HepG2 (cell line): ENCODE results near the gene SRP9. TPM values are rescaled to one million over a fixed set of nuclear protein-coding genes. Genes with fewer than 3 reads are reported as not detected.

Source experiments
- ERF ChIP-seq: IDR thresholded peaks from 2 replicates; pipeline ENCODE4 v1.6.1; 2018; ENCODE audit warnings: missing biosample characterization, missing genetic modification reagents
- FIP1L1 ChIP-seq: fragments of 200-400 bp; formaldehyde crosslinking; IDR thresholded peaks from 2 replicates; pipeline ENCODE4 v1.6.1; 2018; ENCODE audit warnings: low read depth, mild to moderate bottlenecking, low read length, moderate library complexity, borderline replicate concordance; ENCODE audit not compliant: insufficient read depth
- GZF1 ChIP-seq: sonication (generic); formaldehyde crosslinking; IDR thresholded peaks from 2 replicates; pipeline ENCODE4 v1.5.1; 2020; ENCODE audit warnings: mild to moderate bottlenecking, missing genetic modification reagents
- HOXA5 ChIP-seq: sonication (generic); formaldehyde crosslinking; IDR thresholded peaks from 2 replicates; pipeline ENCODE4 v1.4.0; 2020; ENCODE audit warnings: missing genetic modification reagents
- KMT2A ChIP-seq: sonication (generic); formaldehyde crosslinking; IDR thresholded peaks from 2 replicates; pipeline ENCODE4 v1.4.0; 2020; ENCODE audit warnings: missing genetic modification reagents
- NFIC ChIP-seq: IDR thresholded peaks from 2 replicates; pipeline ENCODE4 v1.6.1; 2012; ENCODE audit warnings: mild to moderate bottlenecking, low read length, inconsistent platforms
- PHF5A ChIP-seq: IDR thresholded peaks from one replicate; pipeline ENCODE4 v1.6.1; 2018; ENCODE audit warnings: low read depth, missing genetic modification reagents; ENCODE audit not compliant: unreplicated experiment
- RARA ChIP-seq: IDR thresholded peaks from 2 replicates; pipeline ENCODE4 v1.6.1; 2016; ENCODE audit warnings: missing genetic modification reagents, missing compliant biosample characterization
- RBM39 ChIP-seq: fragments of 200-400 bp; formaldehyde crosslinking; IDR thresholded peaks from one replicate; pipeline ENCODE4 v1.6.1; 2018; ENCODE audit warnings: antibody characterized with exemption, mild to moderate bottlenecking, low read depth, low read length; ENCODE audit not compliant: poor library complexity, severe bottlenecking
- RFXAP ChIP-seq: sonication (generic); formaldehyde crosslinking; IDR thresholded peaks from 2 replicates; pipeline ENCODE4 v1.4.0; 2020; ENCODE audit warnings: missing genetic modification reagents, borderline replicate concordance
- SMC3 ChIP-seq: IDR thresholded peaks from 2 replicates; pipeline ENCODE4 v1.6.1; 2011; ENCODE audit warnings: low read length, improper control_type of control experiment
- TCF12 ChIP-seq, 2 experiments: fragments of 450-650 bp in 1 of 2; sonication (generic) in 1 of 2; formaldehyde crosslinking in 1 of 2; IDR thresholded peaks; 2 replicates each; pipeline versions ENCODE4 v1.6.1 to v1.8.0; 2017 to 2022; ENCODE audit warnings: antibody characterized with exemption in 1 of 2, mild to moderate bottlenecking in 1 of 2, missing genetic modification reagents in 1 of 2, moderate library complexity in 1 of 2
- WIZ ChIP-seq: sonication (generic); formaldehyde crosslinking; IDR thresholded peaks from 2 replicates; pipeline ENCODE4 v1.5.1; 2020; ENCODE audit warnings: mild to moderate bottlenecking, missing genetic modification reagents
- ZBTB38 ChIP-seq: sonication (generic); formaldehyde crosslinking; IDR thresholded peaks from 2 replicates; pipeline ENCODE4 v1.5.1; 2020; ENCODE audit warnings: mild to moderate bottlenecking, missing genetic modification reagents
- ZNF619 ChIP-seq: sonication (generic); formaldehyde crosslinking; IDR thresholded peaks from 2 replicates; pipeline ENCODE4 v1.4.0; 2020; ENCODE audit warnings: mild to moderate bottlenecking, missing genetic modification reagents
- ZNF724P ChIP-seq: sonication (generic); formaldehyde crosslinking; IDR thresholded peaks from 2 replicates; pipeline ENCODE4 v1.8.0; 2022; ENCODE audit warnings: missing genetic modification reagents, borderline replicate concordance
- ZNF776 ChIP-seq: sonication (generic); formaldehyde crosslinking; IDR thresholded peaks from 2 replicates; pipeline ENCODE4 v1.4.0; 2020; ENCODE audit warnings: mild to moderate bottlenecking, missing genetic modification reagents
- polyA plus RNA-seq, 8 experiments: library from polyadenylated mRNA; depleted of rRNA in 3 of 8; stranded (reverse) in 7 of 8; unstranded in 1 of 8; fragments of >200 nt; fragmentation: Illumina TruSeq in 4 of 8; extraction: Trizol in 4 of 8; gene quantifications; 2 replicates each; pipeline versions ENCODE4 v1.2.1 to v1.2.3, GENCODE V29; 2011 to 2016; ENCODE audit warnings: low read depth in 4 of 8, missing spikeins in 1 of 8, mixed read lengths in 1 of 8; ENCODE audit not compliant: insufficient read depth in 1 of 8
- total RNA-seq, 5 experiments: library from RNA; depleted of rRNA; stranded (reverse); fragments of >200 nt; fragmentation: Illumina TruSeq; extraction: Trizol; gene quantifications; 2 replicates each; pipeline ENCODE4 v1.2.3, GENCODE V29; 2016; ENCODE audit warnings: low read depth in 1 of 5
- TF ChIP-seq, protein P1 (sequence below): sonication (generic); formaldehyde crosslinking; IDR thresholded peaks from 2 replicates; pipeline ENCODE4 v1.8.0; 2022; ENCODE audit warnings: missing genetic modification reagents, mild to moderate bottlenecking, inconsistent platforms, borderline replicate concordance
- TF ChIP-seq, protein P2 (sequence below): sonication (generic); formaldehyde crosslinking; IDR thresholded peaks from 2 replicates; pipeline ENCODE4 v1.9.0; 2022; ENCODE audit warnings: missing genetic modification reagents, mild to moderate bottlenecking, borderline replicate concordance
- TF ChIP-seq, protein P3 (sequence below): IDR thresholded peaks from 2 replicates; pipeline ENCODE4 v1.6.1; 2012; ENCODE audit warnings: inconsistent platforms
- TF ChIP-seq, protein P4 (sequence below): sonication (generic); formaldehyde crosslinking; IDR thresholded peaks from 2 replicates; pipeline ENCODE4 v1.4.0; 2020; ENCODE audit warnings: mild to moderate bottlenecking, low read depth, missing genetic modification reagents
- TF ChIP-seq, protein P5 (sequence below): sonication (generic); formaldehyde crosslinking; IDR thresholded peaks from 2 replicates; pipeline ENCODE4 v1.8.0; 2023; ENCODE audit warnings: mild to moderate bottlenecking, missing genetic modification reagents
- TF ChIP-seq, protein P6 (sequence below): sonication (generic); formaldehyde crosslinking; conservative IDR thresholded peaks from 2 replicates; pipeline ENCODE4 v1.8.0; 2022; ENCODE audit warnings: low read depth, missing genetic modification reagents

SRP9 gene
- total and polyA plus RNA-seq, 2 of the 13 experiments (the other 11 are each of a cell fraction or from before 2014, with no cell fraction given), result 251 to 307 TPM

DNA sequence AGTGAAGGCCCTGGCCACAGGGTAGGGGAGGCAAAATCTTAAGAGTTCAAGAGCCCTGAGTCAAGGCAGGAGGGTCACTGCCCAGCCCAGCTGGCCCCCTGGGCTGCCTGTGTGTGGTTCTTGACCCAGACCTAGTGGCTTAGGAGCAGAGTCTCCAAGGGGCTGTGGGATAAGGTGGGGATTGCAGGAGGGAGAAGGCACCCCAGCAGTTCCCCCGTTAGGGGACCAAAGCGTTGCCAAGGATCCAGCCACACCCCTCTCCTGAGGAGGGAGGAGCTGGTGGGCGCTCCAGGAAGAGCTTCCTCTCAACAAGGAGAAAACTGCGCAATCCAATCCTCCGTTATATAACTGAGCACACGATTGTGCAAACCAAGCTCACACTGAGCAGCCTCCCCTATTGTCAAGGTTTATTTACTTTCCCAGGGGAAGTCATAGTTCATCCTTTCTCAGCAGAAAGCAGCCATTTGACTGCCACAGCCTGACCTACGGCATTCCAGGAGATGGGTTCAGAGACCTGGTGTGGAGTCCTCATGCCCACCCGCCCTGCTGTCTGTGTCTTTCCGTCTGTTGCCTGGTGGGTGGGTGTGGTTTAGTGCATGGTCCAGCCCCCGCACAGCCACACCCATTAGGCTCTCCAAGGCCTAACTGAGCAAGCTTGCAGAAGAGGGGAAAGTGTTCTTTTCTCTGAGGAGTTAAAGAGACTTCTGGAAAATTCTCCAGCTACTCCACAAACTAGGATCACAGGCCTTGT, 35.8 kb downstream of the SRP9 start (continued):
- TF ChIP-seq RARA (CRISPR knock-in tag), result peak; percentile 98
- TF ChIP-seq RBM39, result no peak
- TF ChIP-seq ZNF724P, result 0 out of 2 replicates have a peak, but pooled peaks have one; percentile 56
- peak; percentile 95 for TF ChIP-seq RFXAP
- TF ChIP-seq ZBTB38 (CRISPR knock-in tag), result no peak
- TF ChIP-seq ZNF776 (CRISPR knock-in tag), result peak; percentile 47; the same call in 1 of the 2 replicates
- TF ChIP-seq, protein P1, sequence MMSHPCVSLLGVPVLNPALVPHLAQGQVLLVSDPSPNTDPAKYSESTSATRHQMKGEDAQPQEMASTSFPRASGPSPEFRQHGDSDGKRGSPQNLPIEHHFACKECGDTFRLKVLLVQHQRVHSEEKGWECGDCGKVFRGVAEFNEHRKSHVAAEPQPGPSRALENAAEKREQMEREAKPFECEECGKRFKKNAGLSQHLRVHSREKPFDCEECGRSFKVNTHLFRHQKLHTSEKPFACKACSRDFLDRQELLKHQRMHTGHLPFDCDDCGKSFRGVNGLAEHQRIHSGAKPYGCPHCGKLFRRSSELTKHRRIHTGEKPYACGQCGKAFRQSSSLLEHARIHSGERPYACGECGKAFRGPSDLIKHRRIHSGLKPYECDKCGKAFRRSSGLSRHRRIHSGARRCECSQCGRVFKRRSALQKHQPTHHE, result peak; percentile 75; the same call in 1 of the 2 replicates
- no peak for TF ChIP-seq PHF5A (CRISPR knock-in tag)
- 0 out of 2 replicates have a peak, but pooled peaks have one; percentile 55 for TF ChIP-seq WIZ (CRISPR knock-in tag)
- no peak for TF ChIP-seq FIP1L1
- TF ChIP-seq SMC3, result peak; percentile 56; the same call in 1 of the 2 replicates
- peak; percentile 78 for TF ChIP-seq NFIC
- TF ChIP-seq, protein P2, sequence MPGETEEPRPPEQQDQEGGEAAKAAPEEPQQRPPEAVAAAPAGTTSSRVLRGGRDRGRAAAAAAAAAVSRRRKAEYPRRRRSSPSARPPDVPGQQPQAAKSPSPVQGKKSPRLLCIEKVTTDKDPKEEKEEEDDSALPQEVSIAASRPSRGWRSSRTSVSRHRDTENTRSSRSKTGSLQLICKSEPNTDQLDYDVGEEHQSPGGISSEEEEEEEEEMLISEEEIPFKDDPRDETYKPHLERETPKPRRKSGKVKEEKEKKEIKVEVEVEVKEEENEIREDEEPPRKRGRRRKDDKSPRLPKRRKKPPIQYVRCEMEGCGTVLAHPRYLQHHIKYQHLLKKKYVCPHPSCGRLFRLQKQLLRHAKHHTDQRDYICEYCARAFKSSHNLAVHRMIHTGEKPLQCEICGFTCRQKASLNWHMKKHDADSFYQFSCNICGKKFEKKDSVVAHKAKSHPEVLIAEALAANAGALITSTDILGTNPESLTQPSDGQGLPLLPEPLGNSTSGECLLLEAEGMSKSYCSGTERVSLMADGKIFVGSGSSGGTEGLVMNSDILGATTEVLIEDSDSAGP, result peak; percentile 65
- TF ChIP-seq TCF12 (IDR thresholded peaks at IDR 0.05), result no peak
- TF ChIP-seq TCF12 (CRISPR knock-in tag; IDR thresholded peaks at IDR 0.05), result peak; percentile 84; the same call in 1 of the 2 replicates
- TF ChIP-seq, protein P3, sequence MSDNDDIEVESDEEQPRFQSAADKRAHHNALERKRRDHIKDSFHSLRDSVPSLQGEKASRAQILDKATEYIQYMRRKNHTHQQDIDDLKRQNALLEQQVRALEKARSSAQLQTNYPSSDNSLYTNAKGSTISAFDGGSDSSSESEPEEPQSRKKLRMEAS, result peak; percentile 72
- peak; percentile 99 for TF ChIP-seq ERF (CRISPR knock-in tag)
- TF ChIP-seq, protein P4, sequence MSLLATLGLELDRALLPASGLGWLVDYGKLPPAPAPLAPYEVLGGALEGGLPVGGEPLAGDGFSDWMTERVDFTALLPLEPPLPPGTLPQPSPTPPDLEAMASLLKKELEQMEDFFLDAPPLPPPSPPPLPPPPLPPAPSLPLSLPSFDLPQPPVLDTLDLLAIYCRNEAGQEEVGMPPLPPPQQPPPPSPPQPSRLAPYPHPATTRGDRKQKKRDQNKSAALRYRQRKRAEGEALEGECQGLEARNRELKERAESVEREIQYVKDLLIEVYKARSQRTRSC (CRISPR knock-in tag), result no peak
- peak; percentile 70; the same call in 1 of the 2 replicates for TF ChIP-seq GZF1 (CRISPR knock-in tag)
- TF ChIP-seq HOXA5 (CRISPR knock-in tag), result peak; percentile 91
- TF ChIP-seq, protein P5, sequence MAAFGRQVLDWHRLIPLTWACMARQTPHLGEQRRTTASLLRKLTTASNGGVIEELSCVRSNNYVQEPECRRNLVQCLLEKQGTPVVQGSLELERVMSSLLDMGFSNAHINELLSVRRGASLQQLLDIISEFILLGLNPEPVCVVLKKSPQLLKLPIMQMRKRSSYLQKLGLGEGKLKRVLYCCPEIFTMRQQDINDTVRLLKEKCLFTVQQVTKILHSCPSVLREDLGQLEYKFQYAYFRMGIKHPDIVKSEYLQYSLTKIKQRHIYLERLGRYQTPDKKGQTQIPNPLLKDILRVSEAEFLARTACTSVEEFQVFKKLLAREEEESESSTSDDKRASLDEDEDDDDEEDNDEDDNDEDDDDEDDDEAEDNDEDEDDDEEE, result peak; percentile 38; the same call in 1 of the 2 replicates
- TF ChIP-seq KMT2A, result peak; percentile 92
- peak; percentile 71 for TF ChIP-seq ZNF619 (CRISPR knock-in tag)
- TF ChIP-seq, protein P6, sequence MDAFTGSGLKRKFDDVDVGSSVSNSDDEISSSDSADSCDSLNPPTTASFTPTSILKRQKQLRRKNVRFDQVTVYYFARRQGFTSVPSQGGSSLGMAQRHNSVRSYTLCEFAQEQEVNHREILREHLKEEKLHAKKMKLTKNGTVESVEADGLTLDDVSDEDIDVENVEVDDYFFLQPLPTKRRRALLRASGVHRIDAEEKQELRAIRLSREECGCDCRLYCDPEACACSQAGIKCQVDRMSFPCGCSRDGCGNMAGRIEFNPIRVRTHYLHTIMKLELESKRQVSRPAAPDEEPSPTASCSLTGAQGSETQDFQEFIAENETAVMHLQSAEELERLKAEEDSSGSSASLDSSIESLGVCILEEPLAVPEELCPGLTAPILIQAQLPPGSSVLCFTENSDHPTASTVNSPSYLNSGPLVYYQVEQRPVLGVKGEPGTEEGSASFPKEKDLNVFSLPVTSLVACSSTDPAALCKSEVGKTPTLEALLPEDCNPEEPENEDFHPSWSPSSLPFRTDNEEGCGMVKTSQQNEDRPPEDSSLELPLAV (CRISPR knock-in tag), result no peak
